Stimulated activated CD8-positive, alpha-beta memory T cell treated with anti-CD3 and anti-CD28 coated beads, Interleukin-7, amount 100 ng/mL, for 48 hours (primary cell): ENCODE measurements around the gene ALDH5A1.

Source experiments
- DNase-seq, 2 donors: peaks; one replicate each; pipeline ENCODE4 v3.0.0-alpha.2; 2020; ENCODE audit warnings: low read depth in 1 of 2; ENCODE audit errors: extremely low read depth in 1 of 2

Gene ALDH5A1

DNA sequence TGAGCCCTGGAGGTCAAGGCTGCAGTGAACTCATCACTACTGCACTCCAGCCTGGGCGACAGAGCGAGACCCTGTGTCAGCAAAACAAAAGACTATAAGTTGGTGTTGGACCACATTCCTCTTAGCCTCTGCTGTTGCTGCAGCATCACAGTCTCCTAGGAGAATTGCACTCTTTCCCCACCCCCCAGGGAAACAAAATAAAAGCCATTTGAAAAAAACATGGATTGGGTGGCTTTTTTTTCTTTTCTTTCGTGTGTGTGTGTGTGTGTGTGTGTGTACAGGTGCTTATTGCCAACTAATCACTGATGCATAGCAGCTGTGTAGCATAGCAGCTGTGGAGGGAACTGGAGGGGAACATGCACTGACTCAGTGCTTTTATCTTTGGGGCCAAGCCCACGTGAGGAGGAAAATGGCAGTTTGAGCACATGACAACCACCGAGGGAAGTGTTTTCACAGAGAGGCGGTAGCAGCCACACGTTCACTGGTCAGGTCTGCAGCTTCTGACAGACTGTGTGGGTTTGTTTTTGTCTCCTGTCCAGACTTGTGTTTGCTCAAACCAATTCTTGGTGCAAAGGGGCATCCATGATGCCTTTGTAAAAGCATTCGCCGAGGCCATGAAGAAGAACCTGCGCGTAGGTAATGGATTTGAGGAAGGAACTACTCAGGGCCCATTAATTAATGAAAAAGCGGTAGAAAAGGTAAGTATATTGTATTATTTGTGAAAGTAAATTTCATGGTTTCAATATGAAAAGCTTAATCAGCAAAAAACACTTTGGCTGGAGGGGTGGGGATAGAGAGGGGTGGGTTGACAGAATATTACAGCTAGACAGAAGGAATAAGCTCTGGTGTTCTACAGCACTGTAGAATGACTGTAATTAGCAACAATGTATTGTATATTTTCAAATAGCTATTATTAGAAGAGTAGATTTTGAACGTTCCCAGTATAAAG is 27.7 kb downstream of the ALDH5A1 start:
- DNase-seq = no peak

GRCh38 chr6:24524329-24524728 is 29.6 kb downstream of the ALDH5A1 start:
- DNase-seq = no peak

DNA sequence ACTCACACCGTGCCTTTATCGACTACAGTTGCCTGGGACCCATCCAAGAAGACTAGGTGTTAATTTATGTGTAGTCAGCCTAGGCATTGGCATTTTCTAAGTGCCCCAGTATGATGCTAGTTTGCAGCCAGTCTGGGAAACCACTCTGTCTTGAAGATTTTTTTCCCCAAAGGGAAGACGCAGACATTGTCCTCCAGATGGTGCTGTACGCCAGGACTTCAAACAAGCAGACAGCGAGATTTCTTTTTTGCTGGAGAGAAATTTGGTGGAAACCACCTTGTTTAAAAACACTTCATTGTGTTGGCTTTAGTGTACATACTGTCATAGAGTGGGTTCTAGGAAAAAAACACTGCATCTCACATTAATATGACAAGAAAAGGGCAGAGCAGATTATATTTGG is 30.0 kb downstream of the ALDH5A1 start:
- DNase-seq = peak in 1 of 2 donors; percentile 4

DNA sequence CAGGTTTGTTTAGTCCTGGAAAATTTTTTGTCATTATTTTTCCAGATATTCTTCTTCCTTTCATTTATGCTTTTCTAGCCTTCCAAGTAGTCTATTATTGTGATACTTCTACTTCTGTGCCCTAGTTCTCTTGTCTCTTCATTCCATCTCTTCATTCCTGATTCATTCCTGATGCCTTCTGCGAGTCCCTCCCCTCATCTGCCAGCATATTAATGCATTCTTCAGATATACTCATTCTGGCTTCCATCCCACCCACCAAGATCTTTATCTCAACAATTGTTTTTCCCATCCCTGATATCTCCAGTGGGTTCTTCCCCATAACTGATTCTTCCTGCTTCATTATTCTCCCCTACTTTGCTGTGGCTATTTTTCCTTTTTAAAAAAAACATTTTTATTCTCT is 35.2 kb downstream of the ALDH5A1 start:
- DNase-seq = no peak

- DNase-seq = no peak
These were observed 39.6 kb downstream of the ALDH5A1 start for GRCh38 chr6:24534329-24534728.

- no peak for DNase-seq
These were observed 40.4 kb downstream of the ALDH5A1 start for GRCh38 chr6:24535210-24535609.

DNA sequence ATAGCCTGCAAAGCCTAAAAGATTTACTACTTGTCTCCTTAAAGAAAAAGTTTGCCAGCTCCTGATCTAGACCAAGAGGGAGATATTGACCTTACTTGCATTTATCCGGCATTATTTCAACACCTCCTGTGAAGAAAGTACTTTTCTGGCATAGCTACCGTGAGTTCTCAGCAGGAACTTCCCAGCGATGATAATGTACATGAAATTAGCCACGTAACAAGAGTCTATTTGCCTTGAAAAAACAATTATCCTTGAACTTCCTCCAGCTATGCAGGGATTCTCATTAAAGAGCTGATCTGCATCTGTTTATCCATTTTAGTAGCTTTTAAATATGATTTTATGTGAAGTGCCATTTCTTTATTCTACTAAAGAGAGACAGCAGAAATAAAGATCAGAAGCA is 41.7 kb downstream of the ALDH5A1 start:
- DNase-seq = no peak

GRCh38 chr6:24537082-24537699 is 42.4 kb downstream of the ALDH5A1 start:
- DNase-seq = no peak

DNA sequence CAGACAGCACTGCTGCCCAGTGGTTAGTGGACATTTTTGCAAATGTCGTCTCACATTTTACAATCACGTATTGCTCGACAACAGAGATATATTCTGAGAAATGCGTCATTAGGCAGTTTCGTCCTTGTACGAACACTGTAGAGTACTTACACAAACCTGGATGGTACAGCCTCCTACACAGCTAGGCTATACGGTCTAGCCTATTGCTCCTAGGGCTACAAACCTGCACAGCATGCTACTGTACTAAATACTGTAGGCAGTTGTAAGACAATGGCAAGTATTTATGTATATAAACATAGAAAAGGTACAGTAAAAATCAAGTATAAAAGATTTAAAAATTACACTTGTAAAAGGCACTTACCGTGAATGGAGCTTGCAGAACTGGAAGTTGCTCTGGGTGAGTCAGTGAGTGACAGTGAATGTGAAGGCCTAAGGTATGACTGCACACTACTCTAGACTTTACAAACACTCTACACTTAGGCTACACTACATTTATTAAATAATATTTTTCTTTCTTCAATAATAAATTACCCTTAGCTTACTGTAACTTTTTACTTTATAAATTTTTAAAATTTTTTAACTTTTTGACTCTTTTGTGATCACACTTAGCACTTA is 43.1 kb downstream of the ALDH5A1 start:
- no peak for DNase-seq

DNA sequence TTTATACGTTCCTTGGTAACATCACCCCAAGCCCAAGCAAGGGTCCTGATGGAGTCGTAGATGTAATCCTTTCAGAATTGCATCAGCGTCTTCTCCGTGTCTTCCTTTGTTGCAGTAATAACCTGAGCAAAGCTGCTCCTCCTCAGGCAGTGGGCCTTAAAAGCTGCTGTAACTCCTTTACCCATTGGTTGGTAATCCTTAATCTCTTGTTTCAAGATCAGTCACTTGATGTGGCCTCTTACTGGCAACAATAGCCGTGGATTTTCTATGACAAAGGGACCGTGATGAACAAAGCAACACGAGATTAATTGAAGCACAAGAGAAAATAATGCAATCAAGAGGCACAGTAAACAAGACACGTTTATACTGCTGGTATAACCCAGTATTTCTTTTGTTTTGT is 44.6 kb downstream of the ALDH5A1 start:
- DNase-seq = no peak

- DNase-seq = no peak
These were observed 45.4 kb downstream of the ALDH5A1 start for GRCh38 chr6:24540197-24540596.

DNA sequence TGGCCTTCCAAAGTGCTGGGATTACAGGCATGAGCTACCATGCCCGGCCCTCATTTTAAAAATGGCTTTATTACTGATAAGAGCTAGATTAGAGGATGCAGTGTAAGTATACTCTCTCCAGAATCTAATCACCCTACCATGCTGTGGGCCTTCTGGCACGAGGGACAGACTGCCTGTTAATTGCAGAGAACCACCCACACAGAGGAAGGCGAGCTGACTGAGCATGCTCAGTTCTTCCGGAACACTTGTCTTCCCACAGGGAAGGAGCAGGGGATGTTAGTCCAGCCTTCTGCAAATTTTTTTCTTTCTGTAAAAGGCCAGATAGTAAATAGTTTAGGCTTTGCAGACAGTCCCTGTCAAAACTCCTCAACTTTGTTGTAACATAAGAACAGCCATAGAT is 48.9 kb downstream of the ALDH5A1 start:
- no peak for DNase-seq

GRCh38 chr6:24545183-24545582 is 50.4 kb downstream of the ALDH5A1 start:
- no peak for DNase-seq

DNA sequence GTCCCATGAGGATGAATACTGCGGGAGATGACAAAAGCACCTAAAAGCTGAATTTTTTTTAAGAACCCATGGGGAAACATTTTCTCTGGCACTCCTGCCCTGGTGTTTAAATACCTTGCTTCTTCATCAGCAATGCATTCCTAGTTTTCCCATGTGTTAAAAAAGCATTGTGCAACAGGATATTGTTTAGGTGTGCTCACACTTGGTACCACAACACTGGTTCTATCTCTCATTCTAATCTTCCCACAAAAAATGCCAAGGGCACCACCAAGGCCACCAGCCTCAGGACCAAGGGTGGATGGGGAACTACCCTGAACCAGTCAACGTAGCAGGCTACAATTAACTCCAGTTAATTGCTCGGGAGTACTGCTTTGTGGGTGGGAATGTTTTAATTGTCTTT is 50.9 kb downstream of the ALDH5A1 start:
- DNase-seq = no peak

DNA sequence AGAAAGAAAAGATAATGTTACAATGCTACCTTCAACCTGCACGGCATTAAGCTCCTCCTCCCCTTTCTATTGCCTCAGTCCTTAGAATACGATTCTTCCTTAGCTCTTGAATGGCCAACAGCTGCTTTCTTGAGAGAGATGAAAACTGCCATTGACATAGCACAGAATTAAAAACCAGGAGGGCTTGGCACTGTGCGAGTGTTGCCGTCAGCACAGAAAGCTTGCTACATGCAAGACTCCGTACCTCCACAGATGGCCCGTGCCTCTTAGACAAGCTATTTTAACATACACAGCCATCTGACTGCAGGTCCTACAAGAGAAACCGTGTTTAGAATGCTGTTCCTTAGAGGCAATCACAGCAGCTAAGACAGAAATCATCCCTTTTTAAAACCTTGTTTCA is 51.7 kb downstream of the ALDH5A1 start:
- DNase-seq = no peak

GRCh38 chr6:24547243-24547642 is 52.5 kb downstream of the ALDH5A1 start:
- peak; percentile 10 to 41 for DNase-seq

- no peak for DNase-seq
These were observed 54.4 kb downstream of the ALDH5A1 start for GRCh38 chr6:24549158-24549557.

DNA sequence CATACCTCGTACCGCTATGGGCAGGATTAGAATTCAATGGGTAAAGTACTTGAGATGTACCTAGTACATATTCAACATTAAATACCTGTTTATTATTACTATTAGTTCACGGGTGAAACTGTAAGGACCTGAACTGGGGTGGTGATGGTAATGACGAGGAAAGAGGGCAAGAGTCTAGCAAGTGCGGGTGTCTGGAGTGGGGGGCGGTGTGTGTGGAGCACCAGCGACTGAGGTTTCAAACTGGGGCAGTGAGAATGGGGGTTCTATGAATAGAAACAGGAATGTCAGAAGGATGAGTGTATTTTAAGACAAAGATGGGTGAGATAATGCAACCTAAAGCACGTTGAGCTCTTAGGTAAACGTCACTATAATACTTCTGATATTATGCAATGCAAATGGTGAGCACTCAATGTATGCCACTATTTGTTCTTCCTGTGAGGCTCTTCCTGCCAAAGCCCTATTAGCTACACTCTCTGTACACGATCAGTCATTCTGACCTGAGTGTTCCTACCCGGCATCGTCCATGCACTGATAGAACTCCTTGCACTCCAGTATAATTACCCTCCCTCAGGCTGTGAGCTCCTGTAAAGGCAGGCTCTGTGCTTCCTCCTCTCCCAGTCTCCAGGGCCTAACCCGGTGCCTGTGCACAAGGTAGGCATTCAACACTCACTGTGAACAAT is 55.0 kb downstream of the ALDH5A1 start:
- no peak for DNase-seq

- DNase-seq = no peak
These were observed 56.4 kb downstream of the ALDH5A1 start for GRCh38 chr6:24551139-24551538.

DNA sequence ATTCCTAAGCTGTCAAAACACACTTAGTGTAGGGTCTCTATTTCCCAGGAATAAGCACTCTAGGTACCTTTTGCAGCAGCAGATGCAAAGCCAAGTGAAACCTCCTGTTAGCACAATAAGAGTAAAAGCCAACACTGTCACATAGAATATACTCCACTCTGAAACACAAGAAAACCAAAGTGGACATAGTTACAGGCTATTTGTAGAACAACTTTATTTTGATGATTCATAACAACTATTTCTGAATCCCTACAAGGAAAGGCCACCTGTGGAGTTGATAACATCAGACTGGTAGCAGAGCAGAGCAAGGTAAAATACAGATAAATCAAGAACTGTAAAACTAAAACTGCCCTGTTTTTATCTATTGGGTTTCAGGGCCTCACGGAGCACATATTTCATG is 59.7 kb downstream of the ALDH5A1 start:
- no peak for DNase-seq

GRCh38 chr6:24558516-24558915 is 63.7 kb downstream of the ALDH5A1 start:
- no peak for DNase-seq
